HG03521 (cell line): Measurements from ENCODE around the gene NCCRP1.

Experiments
- ATAC-seq: cut with Tn5 transposase; IDR thresholded peaks from one replicate; pipeline ENCODE4 v1.9.1; 2021; ENCODE audit warnings: mild to moderate bottlenecking, moderate library complexity; ENCODE audit not compliant: unreplicated experiment

NCCRP1 gene

DNA sequence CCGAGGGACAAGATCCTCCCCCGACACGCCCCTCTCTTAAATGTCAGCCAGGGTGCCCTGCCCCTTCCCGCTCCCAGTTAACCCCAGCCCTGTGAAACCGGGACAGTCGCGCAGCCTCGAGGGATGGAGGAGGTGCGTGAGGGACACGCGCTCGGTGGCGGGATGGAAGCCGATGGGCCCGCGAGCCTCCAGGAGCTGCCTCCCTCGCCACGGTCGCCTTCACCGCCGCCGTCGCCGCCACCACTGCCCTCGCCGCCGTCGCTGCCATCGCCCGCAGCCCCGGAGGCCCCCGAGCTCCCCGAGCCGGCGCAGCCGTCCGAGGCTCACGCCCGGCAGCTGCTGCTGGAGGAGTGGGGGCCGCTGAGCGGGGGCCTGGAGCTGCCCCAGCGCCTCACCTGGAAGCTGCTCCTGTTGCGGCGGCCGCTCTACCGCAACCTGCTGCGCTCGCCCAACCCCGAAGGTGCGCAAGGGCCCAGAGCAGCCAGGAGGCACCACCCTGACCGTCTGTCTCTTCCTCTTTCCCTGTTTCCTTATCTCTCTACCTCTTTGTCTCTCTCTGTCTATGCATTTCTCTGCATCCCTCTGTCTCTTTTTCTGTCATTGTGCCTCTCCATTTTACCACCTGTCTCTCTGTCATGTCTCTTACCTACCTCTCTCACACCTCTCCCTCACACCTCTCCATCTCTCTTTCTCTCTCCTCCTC, at the start of gene NCCRP1:
TSS of gene NCCRP1 (plus strand) at position 105 of the 703 bp plus-strand sequence. CDS start at position 124, 19 bp downstream.
- no peak for ATAC-seq

GRCh38 chr19:39147480-39147879, 49.3 kb upstream of the NCCRP1 start:
- ATAC-seq = no peak

DNA sequence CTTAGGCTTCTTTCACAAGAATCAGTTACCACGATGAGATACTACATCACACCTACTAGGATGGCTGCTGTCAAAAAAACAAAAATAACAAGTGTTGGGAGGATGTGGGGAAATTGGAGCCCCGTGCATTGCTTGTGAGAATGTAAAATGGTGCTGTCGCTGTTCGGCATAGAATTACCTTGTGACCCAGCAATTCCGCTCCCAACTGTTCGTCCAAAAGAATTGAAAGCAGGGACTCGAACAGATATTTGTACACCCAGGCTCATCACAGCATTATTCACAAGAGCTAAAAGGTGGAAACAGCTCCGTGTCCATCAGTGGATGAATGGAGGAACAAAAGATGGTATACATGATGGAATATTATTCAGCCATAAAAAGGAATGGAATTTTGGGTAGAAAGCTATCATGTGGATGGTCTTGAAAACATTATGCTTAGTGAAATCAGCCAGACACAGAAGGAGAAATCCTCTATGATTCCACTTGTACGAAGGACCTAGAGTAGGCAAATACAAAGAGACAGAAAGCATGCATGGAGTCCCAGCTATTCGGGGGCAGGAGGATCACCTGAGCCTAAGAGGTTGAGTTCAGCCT, 47.7 kb upstream of the NCCRP1 start:
- no peak for ATAC-seq

- ATAC-seq = no peak
These were observed 46.5 kb upstream of the NCCRP1 start for GRCh38 chr19:39150235-39150634.

DNA sequence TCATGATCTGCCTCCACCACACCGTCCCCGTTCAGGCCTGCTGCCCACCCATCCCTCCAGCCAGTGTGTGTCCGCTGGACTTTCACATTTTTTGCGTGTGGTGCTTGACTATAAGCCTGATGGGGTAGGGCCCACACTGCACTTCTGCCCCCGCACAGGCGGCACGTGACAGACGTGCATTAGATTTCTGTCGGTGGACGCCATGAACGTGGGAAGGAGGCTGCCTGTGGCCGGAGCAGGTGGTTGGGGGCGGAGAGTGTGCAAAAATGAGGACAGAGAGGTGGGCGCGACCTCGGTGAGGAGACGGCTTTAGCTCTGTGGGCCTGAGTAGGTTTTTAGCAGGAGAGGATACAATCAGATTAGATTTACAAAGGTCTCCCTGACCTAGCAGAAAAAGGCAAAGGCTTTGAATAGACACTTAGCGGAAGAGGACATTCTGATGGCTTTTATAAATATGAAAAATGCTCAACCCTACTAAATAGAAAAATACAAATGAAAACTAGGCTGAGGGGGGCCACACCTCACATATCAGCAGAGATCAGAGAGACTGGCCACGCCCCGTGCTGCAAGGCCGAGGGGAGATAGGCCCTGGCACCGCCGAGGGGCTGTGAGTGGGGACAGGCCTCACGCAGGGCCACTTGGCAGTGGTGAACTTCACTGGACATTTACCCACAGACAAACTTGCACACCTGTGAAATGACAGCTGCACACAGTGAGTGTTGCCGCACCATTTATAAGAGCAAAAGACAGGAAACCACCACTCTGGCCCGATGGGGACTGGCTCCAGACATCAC, 45.8 kb upstream of the NCCRP1 start:
- ATAC-seq = no peak

GRCh38 chr19:39152066-39152465, 44.7 kb upstream of the NCCRP1 start:
- ATAC-seq = no peak

- ATAC-seq = no peak
These were observed 42.6 kb upstream of the NCCRP1 start for GRCh38 chr19:39154100-39154628.

- ATAC-seq = no peak
These were observed 42.1 kb upstream of the NCCRP1 start for GRCh38 chr19:39154629-39155100.

DNA sequence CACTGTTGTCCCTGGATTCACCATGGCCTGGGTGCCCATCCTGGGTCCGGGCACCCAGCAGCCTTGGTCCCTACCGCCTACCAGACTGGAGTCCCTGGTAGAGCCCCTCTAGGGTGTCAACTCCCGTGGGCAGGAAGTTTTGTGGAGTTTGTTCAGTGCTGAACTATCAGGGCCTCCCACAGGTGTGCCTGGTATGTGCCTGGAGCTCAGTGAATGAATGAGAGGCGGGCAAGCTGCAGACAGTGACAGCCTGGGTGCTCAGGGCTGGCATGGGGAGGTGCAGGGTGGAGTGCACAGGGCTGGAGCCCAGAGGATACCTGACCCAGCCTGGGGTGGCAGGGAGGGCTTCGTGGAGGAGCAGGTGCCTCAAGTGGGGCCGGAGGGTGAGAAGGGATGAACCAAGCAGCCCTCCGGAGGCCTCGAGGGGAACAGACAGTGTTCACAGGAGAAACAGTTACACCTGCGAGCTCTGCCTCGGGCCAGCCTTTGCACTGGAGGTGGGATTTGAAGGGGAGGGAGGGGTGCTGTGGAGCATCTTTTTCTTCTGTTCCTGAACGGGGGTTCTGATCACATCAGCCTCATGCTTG, 41.6 kb upstream of the NCCRP1 start:
- no peak for ATAC-seq

- no peak for ATAC-seq
These were observed 41.0 kb upstream of the NCCRP1 start for GRCh38 chr19:39155741-39156140.

GRCh38 chr19:39156326-39157230, 40.2 kb upstream of the NCCRP1 start:
- no peak for ATAC-seq

GRCh38 chr19:39157275-39157996, 39.3 kb upstream of the NCCRP1 start:
- no peak for ATAC-seq

GRCh38 chr19:39157997-39158389, 38.8 kb upstream of the NCCRP1 start:
- no peak for ATAC-seq

GRCh38 chr19:39158646-39159260, 38.0 kb upstream of the NCCRP1 start:
- ATAC-seq = no peak

- no peak for ATAC-seq
These were observed 36.3 kb upstream of the NCCRP1 start for GRCh38 chr19:39160523-39160861.

- no peak for ATAC-seq
These were observed 35.7 kb upstream of the NCCRP1 start for GRCh38 chr19:39160889-39161672.

GRCh38 chr19:39162441-39163043, 34.2 kb upstream of the NCCRP1 start:
- ATAC-seq = no peak

DNA sequence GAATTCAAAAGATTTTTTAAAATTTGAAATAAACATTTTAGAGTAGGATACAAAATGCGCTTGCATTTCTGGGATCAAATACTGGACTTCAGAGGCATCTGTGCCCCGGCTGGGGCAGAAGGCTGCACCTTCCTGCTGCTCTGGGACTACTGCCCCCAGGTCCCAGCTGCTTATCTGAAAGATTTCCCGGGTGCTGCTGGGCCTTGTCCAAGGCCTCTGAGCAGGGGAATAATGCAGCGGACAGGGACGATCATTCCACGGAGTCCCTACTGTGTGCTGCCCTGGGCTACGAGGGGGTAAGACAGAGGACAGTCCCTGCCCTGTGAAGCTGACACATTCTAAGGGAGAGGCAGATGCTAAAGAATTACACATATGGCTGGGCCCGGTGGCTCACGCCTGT, 33.1 kb upstream of the NCCRP1 start:
- no peak for ATAC-seq
